NCI-H2171 (cell line): Measurements from ENCODE around the gene WDTC1.

ENCODE experiments used
- DNase-seq: peaks from one replicate; lab custom pipeline; 2025; lab: John Stamatoyannopoulos, UW

WDTC1 gene

DNA sequence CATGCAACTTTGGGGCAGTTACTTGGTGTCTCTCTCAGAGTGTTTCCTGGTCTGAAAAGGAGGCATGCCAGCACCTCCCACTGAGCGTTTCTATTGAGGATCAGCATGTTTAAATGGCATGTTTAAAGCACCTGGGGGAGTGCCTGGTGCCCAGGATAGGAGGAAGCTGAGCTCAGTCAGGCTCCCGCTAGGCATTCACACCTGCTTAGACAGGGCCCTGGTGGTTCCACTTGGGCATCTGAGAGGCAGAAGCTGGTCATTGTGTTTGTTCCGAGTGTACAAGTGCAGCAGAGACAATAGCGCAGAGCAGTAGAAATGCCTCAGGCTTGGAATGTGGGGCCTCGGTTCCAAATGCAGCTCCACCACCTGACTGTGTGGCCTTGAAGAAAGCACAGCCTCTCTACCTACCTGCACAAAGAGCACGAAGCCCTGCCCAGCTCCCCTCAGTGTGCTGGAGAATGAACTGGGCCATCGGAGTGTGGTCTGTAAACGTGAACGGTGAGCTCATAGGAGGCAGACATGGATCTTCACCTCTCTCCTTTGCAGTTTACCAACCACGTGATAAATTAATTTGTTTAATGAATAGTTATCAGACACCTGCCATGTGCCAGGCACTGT lies 67.3 kb downstream of the WDTC1 start:
- DNase-seq, result no peak

DNA sequence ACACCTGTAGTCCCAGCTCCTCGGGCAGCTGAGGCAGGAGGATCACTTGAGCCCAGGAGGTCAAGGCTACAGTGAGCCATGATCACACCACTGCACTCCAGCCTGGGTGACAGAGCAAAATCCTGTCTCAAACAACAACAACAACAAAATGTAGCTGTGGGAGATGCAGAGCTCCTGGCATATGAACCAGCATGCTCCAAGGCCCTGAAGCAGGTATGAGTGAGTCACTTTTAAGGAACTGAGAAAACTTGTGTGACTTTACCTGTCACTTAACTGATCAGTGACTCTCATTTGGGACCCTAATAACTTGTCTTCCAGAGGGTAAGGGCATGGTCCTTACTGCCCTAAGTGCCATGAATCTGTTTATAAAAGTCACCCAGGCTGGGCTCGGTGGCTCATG lies 68.2 kb downstream of the WDTC1 start:
- no peak for DNase-seq

DNA sequence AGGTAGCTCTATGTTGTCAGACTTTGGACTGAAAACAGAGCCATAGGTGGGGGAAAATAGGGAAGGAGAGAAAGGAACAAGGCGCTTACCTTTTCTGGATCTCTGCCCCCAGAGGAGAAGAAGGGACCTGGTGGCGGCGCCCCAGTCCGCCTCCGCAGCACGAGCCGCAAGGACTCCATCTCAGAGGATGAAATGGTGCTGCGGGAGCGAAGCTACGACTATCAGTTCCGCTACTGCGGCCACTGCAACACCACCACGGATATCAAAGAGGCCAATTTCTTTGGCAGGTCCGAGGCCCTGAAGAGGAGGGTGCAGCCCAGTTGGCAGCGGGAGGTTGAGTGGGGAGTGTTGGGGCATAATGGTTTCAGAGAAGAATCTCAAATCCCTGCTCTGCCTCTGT lies 69.1 kb downstream of the WDTC1 start:
- DNase-seq, result no peak

DNA sequence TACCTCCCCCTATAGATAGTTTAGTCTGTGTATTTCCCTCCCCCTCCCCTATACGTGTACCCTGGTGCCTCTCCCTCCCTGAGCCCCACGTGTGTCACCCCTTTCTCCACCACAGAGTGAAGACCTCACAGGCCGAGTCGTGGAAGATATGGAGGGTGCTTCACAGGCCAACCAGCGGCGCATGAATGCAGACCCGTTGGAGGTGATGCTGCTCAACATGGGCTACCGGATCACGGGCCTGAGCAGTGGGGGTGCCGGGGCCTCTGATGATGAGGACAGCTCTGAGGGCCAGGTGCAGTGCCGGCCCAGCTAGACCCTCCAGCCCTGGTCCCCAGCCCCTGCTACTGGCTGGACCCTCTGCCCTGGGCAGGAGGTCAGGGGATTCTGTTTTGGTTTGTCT lies 71.6 kb downstream of the WDTC1 start:
- DNase-seq, result no peak

DNA sequence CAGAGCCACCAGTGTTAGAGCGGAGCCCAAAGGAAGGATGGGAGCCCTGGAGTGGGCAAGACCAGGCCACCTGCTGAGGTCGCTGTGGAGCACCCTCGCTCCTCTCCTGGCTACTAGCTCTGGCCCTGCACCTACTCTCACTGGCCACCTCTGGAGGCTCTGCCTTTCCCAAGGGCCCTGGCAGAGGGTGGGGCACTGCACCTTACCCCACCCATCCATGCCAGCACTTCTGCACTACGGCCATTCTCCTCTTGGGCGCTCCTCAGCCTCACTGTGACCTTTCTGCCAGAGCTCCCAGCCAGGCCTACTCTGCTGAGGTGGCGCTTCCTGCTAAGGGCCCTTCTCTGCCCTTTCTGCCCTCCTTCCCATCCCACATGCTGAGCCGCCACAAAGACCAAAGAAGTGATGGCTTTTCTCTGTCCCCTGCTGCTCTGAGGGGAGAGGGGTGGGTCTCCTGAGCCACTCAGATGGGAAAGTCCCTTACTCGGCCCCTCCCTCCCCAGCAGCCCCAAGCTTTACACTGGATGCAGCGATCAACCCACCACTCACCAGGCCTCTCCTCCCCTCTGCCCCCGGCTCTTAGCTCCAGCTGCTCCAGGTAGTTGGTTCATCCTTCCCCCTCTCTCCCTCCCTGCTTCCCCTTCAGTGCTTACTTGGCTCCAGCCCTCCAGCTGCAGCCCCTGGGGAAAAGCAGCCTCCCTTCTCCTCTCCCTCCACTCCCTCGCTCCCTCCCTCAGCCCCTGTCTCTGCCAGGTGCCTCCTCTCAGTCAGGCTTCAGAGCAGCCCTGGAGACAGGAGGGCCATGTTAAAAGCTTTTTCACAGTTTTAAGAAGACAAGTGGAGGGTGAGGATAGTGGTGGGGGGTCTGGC lies 72.7 kb downstream of the WDTC1 start:
- DNase-seq, result peak; percentile 92

DNA sequence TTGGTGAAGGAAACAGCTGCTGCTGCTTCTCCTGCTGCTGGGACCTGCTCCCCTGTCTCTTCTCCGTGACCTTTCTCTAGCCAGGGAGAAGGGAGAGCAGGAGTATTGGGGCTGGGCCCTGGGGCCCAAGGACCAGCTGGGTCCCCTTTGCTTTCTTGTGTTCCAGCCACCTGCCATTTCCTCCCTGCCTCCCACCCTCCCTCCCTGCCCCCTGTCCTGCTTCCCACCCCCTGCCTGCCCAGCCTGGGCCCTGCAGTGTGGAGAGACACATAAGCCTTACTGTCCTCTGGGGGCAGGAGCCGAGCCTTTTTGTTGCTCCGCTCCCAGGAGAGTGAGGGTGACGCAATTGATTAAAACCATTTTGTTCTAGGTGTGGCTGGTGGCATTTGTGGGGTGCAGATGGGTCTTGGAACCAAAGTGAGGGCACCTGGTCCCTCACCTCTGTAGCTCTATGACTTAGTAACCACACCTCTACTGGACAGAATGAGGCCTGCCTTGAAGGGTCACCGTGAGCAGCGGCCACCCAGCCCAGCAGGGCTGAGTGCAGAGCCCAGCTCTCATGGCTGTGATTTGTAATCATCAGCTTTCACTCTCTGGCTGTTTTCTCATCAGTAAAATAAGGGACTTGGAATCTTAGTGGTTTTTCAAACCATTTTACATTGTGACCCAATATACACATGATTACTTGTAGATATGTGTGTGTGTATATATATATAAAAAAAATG lies 73.6 kb downstream of the WDTC1 start:
- DNase-seq, result peak; percentile 41

DNA sequence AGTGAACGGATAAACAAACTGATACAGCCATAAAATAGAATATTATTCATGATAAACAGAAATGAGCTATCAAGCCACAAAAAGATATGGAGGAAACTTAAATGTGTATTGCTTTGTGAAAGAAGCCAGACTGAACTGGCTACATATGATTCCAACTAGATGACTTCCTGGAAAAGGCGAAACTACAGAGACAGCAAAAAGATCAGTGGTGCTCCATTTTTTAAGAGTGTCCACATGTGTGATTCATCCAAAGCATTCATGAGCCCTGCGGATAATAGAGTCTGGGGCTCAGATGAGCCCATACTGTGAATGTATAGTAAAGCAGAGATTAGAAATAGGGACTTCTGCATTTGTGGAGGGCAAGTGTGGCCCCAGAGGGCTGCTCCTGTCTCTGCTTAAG lies 79.7 kb downstream of the WDTC1 start:
- DNase-seq, result no peak

DNA sequence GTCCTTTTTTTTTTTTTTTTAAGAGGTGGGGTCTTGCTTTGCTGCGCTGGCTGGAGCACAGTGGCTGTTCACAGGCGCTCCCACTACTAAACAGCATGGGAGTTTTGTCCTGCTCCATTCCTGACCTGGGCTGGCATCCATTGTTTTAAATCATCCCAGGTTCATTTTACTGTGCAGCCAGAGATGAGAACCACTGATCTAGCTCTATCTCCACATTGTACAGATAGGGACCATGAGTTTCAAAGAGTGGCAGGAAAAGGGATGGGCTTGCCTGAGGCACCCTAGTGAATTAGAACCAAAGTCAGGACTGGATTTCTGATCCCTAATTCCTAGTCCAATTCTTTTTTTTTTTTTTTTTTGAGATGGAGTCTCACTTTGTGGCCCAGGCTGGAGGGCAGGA lies 80.3 kb downstream of the WDTC1 start:
- no peak for DNase-seq

DNA sequence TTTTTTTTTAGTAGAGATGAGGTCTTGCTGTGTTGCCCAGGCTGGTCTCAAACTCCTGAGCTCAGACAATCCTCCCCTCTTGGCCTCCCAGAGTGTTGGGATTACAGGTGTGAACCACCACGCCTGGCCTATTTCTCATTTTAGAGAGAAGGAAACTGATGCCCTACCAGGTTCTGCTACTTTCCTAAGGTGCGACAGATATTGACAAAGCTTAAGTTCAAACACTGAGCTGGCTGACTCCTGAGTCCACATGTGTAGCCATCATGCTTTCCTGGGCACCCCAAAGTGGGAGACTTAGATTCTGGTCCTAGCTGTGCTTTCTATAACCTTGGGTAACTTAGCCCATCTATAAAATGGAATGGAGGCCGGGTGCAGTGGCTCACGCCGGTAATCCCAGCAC lies 82.4 kb downstream of the WDTC1 start:
- DNase-seq, result no peak

DNA sequence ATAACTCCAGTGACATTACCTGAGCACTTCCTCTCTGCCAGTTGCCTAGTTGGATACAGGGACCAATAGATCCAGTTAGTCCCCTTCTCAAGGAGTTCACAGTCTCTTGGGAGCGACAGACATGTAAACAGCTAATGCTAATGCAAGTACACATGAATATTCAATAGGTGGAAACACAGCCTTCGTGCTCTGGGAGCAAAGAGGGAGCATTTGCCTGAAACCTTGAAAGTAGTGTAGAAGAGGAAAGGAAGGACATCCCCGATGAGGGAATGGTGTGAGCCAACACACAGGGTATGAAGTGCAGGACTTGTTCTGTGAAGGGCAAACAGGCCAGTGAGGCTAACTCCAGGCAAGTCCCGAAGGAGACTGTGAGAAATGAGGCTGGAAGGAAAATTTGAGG lies 83.7 kb downstream of the WDTC1 start:
- DNase-seq, result no peak

DNA sequence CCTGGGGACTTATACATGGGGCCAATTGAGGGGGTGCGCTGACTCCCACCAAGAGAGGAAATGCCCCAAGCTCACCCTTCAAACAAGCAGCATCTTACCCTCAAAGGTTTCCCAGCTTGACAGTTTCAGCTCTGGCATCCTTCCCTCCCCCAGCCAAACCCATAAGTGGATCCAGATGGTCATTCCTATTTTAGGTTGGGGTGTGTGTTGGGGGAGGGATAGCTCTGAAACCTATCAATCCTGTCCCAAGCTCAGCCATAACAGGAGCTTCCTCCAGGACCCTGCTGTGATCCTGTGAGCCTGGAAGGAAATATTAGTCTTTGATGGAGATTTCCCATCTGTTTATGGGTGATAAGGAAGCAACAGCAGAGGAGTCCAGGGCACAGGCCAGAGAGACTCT lies 84.2 kb downstream of the WDTC1 start:
- peak; percentile 31 for DNase-seq

DNA sequence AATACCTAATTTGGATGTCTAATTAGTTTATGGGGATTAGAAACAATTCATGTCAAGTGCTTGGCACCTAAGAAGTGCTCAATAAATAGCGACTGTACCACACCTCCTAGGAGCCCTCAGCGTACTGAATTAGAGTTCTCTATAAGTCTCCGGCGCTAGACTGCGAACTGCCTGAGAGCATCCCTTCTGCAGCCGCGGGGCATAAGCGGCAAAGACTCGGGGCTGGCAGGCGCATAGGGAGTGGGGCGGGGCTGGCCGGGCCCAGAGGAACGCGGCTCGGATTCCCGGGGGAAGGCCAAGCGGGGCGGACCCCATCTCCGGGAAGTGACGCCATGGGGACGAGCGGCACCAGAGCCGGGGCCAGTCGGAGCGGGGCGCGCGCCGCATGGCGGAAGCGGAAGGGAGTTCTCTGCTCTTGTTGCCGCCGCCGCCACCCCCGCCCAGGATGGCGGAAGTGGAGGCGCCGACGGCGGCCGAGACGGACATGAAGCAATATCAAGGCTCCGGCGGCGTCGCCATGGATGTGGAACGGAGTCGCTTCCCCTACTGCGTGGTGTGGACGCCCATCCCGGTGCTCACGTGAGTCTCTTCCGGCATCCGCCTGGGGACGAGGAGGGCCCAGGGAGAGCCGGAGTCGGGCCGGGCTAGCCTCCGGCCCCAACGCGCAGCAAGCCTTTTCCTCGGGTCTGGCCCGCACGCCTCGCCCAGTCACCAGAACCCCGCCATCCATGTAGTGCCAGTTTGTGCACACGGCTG lies 87.6 kb downstream of the WDTC1 start, which contains the start of gene TMEM222:
TSS of gene TMEM222 (plus strand) at position 351 of the 756 bp plus-strand sequence. CDS start at position 386, 35 bp downstream.
- peak; percentile 97 for DNase-seq

DNA sequence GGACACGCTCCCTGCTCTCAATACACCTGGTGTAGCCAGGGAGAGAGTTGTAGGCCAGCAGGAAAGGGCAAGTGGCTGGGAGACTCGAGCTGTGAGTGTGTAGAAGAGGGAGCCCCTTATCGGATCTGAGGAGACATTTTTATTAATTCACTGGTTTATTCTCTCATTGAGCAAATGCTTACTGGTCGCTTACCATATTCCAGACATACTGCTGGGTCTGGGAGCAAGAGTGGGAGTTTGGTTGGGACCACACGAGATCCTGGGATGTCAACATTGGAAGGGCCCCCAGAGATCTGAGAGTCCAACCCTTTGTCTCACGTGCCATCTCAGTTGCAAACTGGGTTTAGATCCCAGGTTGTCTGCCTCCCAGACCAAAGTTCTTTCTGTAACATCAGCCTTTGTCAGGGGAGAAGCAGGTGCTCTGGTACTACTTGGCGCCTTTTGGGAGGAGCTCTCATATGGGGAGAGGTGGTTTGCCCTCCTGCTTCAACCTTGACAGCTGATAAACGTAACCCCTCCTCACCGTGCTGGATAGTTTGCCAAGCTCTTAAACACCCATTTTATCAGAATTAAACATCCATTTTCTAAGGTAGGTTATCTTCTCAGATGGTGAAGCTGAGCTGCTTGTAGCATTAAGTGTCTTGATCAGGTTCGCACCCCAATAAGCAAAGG lies 88.3 kb downstream of the WDTC1 start:
- DNase-seq, result peak; percentile 12

DNA sequence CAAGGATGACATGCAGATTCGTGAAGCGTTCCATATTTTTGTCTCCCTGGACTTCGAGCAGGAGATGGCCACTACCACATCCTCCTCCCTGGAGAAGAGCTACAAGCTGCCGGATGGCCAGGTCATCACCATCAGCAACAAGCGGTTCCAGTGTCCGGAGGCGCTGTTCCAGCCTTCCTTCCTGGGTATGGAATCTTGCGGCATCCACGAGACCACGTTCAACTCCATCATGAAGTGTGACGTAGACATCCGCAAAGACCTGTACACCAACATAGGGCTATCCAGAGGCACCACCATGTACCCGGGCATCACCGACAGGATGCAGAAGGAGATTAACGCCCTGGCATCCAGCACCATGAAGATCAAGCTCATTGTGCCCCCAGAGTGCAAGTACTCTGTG lies 90.9 kb downstream of the WDTC1 start:
- no peak for DNase-seq

DNA sequence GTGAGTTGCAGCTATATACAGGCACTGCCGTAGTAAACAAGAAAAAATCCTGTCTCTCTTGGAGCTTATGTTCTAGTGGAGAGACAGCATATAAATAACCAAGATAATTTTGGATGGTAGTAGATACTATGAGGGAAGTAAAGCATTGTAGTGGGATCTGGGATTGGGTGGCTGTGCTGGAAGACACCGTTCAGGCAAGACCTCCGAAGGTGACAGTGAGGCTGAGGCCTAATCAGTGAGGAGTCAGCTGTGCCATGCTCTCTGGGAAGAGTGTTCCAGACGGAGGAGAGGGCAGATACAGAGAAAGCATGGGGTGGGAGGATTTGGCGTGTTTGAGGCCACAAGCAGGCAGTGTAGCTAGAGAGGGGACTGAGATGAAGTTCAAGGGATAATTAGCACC lies 93.5 kb downstream of the WDTC1 start:
- no peak for DNase-seq

DNA sequence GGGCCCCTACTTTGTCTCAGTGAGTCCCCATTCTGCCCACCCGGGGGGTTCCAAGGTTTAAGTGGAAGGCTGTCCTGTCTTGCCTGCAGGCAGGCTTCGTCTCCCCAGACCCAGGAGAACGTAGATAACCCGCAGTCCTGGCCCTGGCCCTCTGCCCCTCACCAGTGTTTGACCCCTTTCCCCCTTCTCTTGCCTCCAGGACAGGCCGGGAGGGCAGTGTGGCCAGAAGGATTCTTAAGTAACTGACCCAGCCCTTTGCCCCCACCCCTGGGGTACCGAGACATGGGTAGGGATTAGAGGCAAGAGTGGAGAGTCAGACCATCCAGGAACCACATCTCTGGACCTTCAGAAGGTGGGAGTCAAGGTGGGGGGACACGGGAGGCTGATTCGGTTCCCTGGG lies 96.4 kb downstream of the WDTC1 start:
- DNase-seq, result no peak

DNA sequence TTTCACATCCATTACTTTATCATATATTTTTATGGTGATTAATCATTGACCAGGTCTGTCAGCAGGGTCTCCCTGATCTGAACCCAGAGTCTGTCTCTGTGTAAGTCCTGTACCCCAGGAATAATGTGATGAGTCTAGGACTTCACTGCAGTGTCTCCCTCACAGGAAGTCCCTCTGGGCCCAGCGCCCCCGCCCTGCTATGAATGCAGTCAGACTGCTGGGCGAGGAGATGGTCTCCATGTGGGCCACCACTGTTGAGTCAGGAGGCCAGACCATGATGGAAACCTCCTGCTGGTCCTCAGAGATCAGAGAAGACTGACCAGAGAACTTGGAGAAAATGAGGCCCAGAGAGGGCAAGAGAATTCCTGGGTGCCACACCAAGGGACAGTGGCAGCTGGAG lies 97.0 kb downstream of the WDTC1 start:
- no peak for DNase-seq

DNA sequence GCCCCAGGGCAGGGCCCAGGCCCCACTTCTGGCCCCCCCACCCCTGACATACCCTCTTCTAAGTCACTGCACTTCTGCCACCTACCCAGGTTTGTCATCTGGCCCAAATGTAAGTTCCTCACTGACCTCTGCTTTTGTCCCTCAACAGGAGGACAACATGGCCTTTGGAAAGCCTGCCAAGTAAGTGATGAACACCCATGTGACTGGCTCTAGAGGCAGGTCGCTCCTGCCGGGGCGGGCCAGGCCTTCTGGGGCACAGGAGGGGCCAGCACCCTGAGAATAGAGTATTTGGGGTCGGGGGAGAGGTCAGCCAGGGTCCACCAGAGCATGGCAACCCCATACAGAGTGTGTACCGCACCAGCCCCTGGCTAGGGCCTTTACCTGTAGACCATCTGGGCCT lies 97.5 kb downstream of the WDTC1 start:
- DNase-seq, result no peak

DNA sequence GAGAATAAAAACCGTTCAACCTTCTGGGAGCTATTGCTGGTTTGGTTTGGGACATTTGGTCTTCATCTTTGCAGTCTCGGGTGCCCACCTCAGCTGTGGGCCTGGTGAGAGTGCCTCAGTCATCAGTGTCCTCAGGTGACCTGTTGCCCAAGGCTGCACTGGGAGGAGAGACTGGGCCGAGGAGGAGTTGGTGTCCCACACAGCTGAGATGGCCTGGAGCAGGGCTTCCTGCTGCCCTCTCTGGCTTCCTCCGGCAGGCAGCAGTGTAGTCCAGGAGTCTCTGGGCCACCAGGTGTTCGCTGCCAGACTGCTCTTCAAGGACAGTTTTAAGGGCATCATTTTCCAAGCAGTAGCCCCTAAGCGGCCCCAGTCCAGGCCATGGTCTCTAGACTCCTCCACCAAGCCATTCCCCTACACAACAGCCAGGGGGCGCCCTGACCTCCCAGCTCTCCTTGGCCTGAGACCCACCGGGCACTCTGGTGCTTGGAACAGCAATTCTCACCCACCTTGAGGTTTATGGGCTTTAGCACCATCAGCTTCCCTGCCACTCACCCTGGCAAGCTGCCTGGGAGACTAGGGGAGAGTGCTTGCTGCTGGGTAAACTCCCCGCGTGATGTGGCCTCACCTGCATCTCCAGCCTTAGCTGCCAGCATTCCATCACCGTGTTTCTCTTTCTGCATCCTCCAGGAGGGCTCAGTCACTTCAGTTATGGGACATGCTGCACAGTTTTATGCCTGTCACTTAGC lies 98.3 kb downstream of the WDTC1 start:
- no peak for DNase-seq

DNA sequence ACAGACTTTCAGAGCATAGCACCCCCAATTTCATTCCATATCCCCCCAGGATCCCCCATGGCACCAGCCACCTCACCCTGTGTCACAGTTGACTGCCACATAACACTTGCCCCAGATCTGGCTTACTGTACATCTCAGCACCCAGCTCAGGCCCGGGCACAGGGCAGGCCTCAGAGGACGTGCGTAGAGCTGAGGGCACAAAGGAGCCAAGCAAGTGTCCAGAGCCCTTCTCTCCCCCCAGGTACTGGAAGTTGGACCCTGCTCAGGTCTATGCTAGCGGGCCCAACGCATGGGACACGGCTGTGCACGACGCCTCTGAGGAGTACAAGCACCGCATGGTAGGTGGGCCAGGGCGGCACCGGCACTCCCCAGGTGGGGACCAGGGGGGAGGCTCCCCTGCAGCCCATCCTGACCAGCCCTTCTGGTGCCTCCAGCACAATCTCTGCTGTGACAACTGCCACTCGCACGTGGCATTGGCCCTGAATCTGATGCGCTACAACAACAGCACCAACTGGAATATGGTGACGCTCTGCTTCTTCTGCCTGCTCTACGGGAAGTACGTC lies 99.4 kb downstream of the WDTC1 start:
- no peak for DNase-seq
